WTC11 (cell line): ENCODE results near the gene DNAH7. TPM values are rescaled to one million over a fixed set of nuclear protein-coding genes. Genes with fewer than 3 reads are reported as not detected.

ENCODE experiments used
- ATAC-seq: fragments of 200-7000 bp; cut with Tn5 transposase; 2 replicates; pipeline ENCODE4 v1.10.0; 2021; ENCODE audit warnings: mild to moderate bottlenecking, moderate library complexity
- CTCF ChIA-PET: fragments of 300-600 bp; sonication (Branson Sonifier 250); formaldehyde crosslinking; loops from one replicate; lab custom pipeline; 2021; ENCODE audit warnings: antibody characterized with exemption; lab: Charles Lee
- POLR2A ChIA-PET: fragments of 350-600 bp; sonication (Branson Sonifier 250); formaldehyde crosslinking; loops from one replicate; lab custom pipeline; 2021; ENCODE audit warnings: antibody characterized with exemption; lab: Charles Lee
- DNase-seq: peaks from one replicate; pipeline ENCODE4 v3.0.0; 2021; ENCODE audit warnings: low spot score
- H3K27ac Mint-ChIP-seq: 2 replicates; pipeline ENCODE4 v1.8.0; 2021; ENCODE audit warnings: mixed read lengths
- H3K27me3 Mint-ChIP-seq: 2 replicates; pipeline ENCODE4 v1.8.0; 2021; ENCODE audit warnings: low read depth, mild to moderate bottlenecking, moderate library complexity, mixed read lengths
- H3K36me3 Mint-ChIP-seq: 2 replicates; pipeline ENCODE4 v1.8.0; 2021; ENCODE audit warnings: mixed read lengths
- H3K4me1 Mint-ChIP-seq: 2 replicates; pipeline ENCODE4 v1.8.0; 2022; ENCODE audit warnings: mixed read lengths
- H3K4me3 Mint-ChIP-seq: 2 replicates; pipeline ENCODE4 v1.8.0; 2021; ENCODE audit warnings: mild to moderate bottlenecking, moderate library complexity, mixed read lengths
- H3K9me3 Mint-ChIP-seq: 2 replicates; pipeline ENCODE4 v1.8.0; 2021; ENCODE audit warnings: mixed read lengths
- ATF1 ChIP-seq: sonication (generic); formaldehyde crosslinking; IDR thresholded peaks from 2 replicates; pipeline ENCODE4 v1.8.1; 2023; ENCODE audit warnings: mild to moderate bottlenecking, moderate library complexity, missing genetic modification reagents
- CREM ChIP-seq: sonication (generic); formaldehyde crosslinking; IDR thresholded peaks from 2 replicates; pipeline ENCODE4 v1.8.1; 2022; ENCODE audit warnings: mild to moderate bottlenecking, missing genetic modification reagents, moderate library complexity
- E2F1 ChIP-seq: sonication (generic); formaldehyde crosslinking; IDR thresholded peaks from 2 replicates; pipeline ENCODE4 v1.8.0; 2022; ENCODE audit warnings: mild to moderate bottlenecking, missing genetic modification reagents
- FOXJ3 ChIP-seq: sonication (generic); formaldehyde crosslinking; IDR thresholded peaks from 2 replicates; pipeline ENCODE4 v1.9.0; 2021; ENCODE audit warnings: missing genetic modification reagents, mild to moderate bottlenecking, borderline replicate concordance
- MAX ChIP-seq: sonication (generic); formaldehyde crosslinking; IDR thresholded peaks from 2 replicates; pipeline ENCODE4 v1.8.0; 2022; ENCODE audit warnings: mild to moderate bottlenecking, missing genetic modification reagents
- MXD4 ChIP-seq: fragments of 250-450 bp; sonication (Bioruptor Pico); IDR thresholded peaks from 2 replicates; pipeline ENCODE4 v1.8.0; 2021; ENCODE audit warnings: mild to moderate bottlenecking, moderate library complexity, borderline replicate concordance
- MYBL2 ChIP-seq: sonication (generic); formaldehyde crosslinking; IDR thresholded peaks from 2 replicates; pipeline ENCODE4 v1.8.1; 2023; ENCODE audit warnings: mild to moderate bottlenecking, moderate library complexity, missing genetic modification reagents
- PRDM15 ChIP-seq: sonication (generic); formaldehyde crosslinking; IDR thresholded peaks from 2 replicates; pipeline ENCODE4 v1.8.0; 2022; ENCODE audit warnings: missing genetic modification reagents
- PREB ChIP-seq: sonication (generic); formaldehyde crosslinking; IDR thresholded peaks from 2 replicates; pipeline ENCODE4 v1.8.1; 2022; ENCODE audit warnings: mild to moderate bottlenecking, missing genetic modification reagents, moderate library complexity, borderline replicate concordance
- SMAD3 ChIP-seq: sonication (generic); formaldehyde crosslinking; IDR thresholded peaks from 2 replicates; pipeline ENCODE4 v1.8.0; 2022; ENCODE audit warnings: missing genetic modification reagents, mild to moderate bottlenecking, borderline replicate concordance
- SOX15 ChIP-seq: fragments of 250-450 bp; sonication (Bioruptor Pico); IDR thresholded peaks from 2 replicates; pipeline ENCODE4 v1.9.0; 2021; ENCODE audit warnings: mild to moderate bottlenecking
- STAT6 ChIP-seq: sonication (generic); formaldehyde crosslinking; conservative IDR thresholded peaks from 2 replicates; pipeline ENCODE4 v1.8.1; 2023; ENCODE audit warnings: mild to moderate bottlenecking, low read depth, missing genetic modification reagents, moderate library complexity
- TEAD1 ChIP-seq: sonication (generic); formaldehyde crosslinking; IDR thresholded peaks from 2 replicates; pipeline ENCODE4 v1.8.0; 2022; ENCODE audit warnings: mild to moderate bottlenecking, missing genetic modification reagents
- USF2 ChIP-seq: sonication (generic); formaldehyde crosslinking; IDR thresholded peaks from 2 replicates; pipeline ENCODE4 v1.8.1; 2023; ENCODE audit warnings: mild to moderate bottlenecking, missing genetic modification reagents, moderate library complexity
- ZMAT4 ChIP-seq: fragments of 250-450 bp; sonication (Bioruptor Pico); IDR thresholded peaks from 2 replicates; pipeline ENCODE4 v1.9.0; 2021; ENCODE audit warnings: mild to moderate bottlenecking
- ZNF121 ChIP-seq: sonication (generic); formaldehyde crosslinking; IDR thresholded peaks from 2 replicates; pipeline ENCODE4 v1.8.0; 2023; ENCODE audit warnings: missing genetic modification reagents
- ZNF317 ChIP-seq: sonication (generic); formaldehyde crosslinking; IDR thresholded peaks from 2 replicates; pipeline ENCODE4 v1.8.1; 2023; ENCODE audit warnings: low read depth, mild to moderate bottlenecking, moderate library complexity, missing genetic modification reagents, borderline replicate concordance
- ZNF396 ChIP-seq: fragments of 250-450 bp; sonication (Bioruptor Pico); IDR thresholded peaks from 2 replicates; pipeline ENCODE4 v1.8.0; 2021; ENCODE audit warnings: mild to moderate bottlenecking, moderate library complexity, borderline replicate concordance
- ZNF425 ChIP-seq: fragments of 250-450 bp; sonication (Bioruptor Pico); conservative IDR thresholded peaks from 2 replicates; pipeline ENCODE4 v1.9.0; 2021; ENCODE audit warnings: mild to moderate bottlenecking
- ZNF671 ChIP-seq: fragments of 250-450 bp; sonication (Bioruptor Pico); IDR thresholded peaks from 2 replicates; pipeline ENCODE4 v1.8.0; 2021; ENCODE audit warnings: mild to moderate bottlenecking
- total RNA-seq: library from RNA; stranded (reverse); gene quantifications from 3 replicates; pipeline ENCODE4 v1.2.3, GENCODE V29; 2021

Gene DNAH7
- total RNA-seq, 1 experiment from 2014 or later = 0.04 TPM

GRCh38 chr2:195864316-195864715 lies 204.3 kb downstream of the DNAH7 start:
- H3K27ac Mint-ChIP-seq = no peak overlapping the region
- no peak overlapping the region for H3K4me3 Mint-ChIP-seq
- no peak for ATAC-seq
- POLR2A ChIA-PET = no interaction called here
- TF ChIP-seq SOX15 (CRISPR knock-in tag) (no peak), TEAD1 (CRISPR knock-in tag) (no peak), FOXJ3 (CRISPR knock-in tag) (no peak), MAX (no peak), ZNF317 (CRISPR knock-in tag) (no peak), SMAD3 (CRISPR knock-in tag) (no peak), STAT6 (no peak), ZNF671 (CRISPR knock-in tag) (no peak), USF2 (CRISPR knock-in tag) (no peak), ZNF425 (CRISPR knock-in tag) (no peak), ZNF396 (CRISPR knock-in tag) (no peak)
- CTCF ChIA-PET = no interaction called here
- no peaks in the 10 kb centered on the region for H3K36me3 Mint-ChIP-seq
- DNase-seq = no peak
- H3K9me3 Mint-ChIP-seq = no peaks in the 10 kb centered on the region
- H3K4me1 Mint-ChIP-seq = peaks cover 13% of the 10 kb centered on the region
- no peaks in the 10 kb centered on the region; the same call in 1 of the 2 replicates for H3K27me3 Mint-ChIP-seq

GRCh38 chr2:195863564-195863963 lies 205.1 kb downstream of the DNAH7 start:
- Mint-ChIP-seq H3K36me3 (no peaks in the 10 kb centered on the region), H3K27ac (no peak overlapping the region), H3K4me3 (no peak overlapping the region), H3K9me3 (no peaks in the 10 kb centered on the region), H3K27me3 (no peaks in the 10 kb centered on the region; the same call in 1 of the 2 replicates), H3K4me1 (peaks cover 13% of the 10 kb centered on the region)
- DNase-seq (no peak), ATAC-seq (no peak)
- POLR2A ChIA-PET = no interaction called here
- CTCF ChIA-PET = no interaction called here
- TF ChIP-seq ZMAT4 (no peak), CREM (CRISPR knock-in tag) (no peak), PRDM15 (CRISPR knock-in tag) (no peak), FOXJ3 (CRISPR knock-in tag) (no peak), STAT6 (no peak), SOX15 (CRISPR knock-in tag) (no peak), MYBL2 (no peak), ZNF121 (no peak), E2F1 (CRISPR knock-in tag) (no peak), ATF1 (CRISPR knock-in tag) (no peak), MXD4 (CRISPR knock-in tag) (no peak), PREB (CRISPR knock-in tag) (no peak)
